WTC11 (cell line): ENCODE results near the gene ANKRD23. TPM values are rescaled to one million over a fixed set of nuclear protein-coding genes. Genes with fewer than 3 reads are reported as not detected.

Experiments used
- ATAC-seq: fragments of 200-7000 bp; cut with Tn5 transposase; 2 replicates; pipeline ENCODE4 v1.10.0; 2021; ENCODE audit warnings: mild to moderate bottlenecking, moderate library complexity
- CTCF ChIA-PET: fragments of 300-600 bp; sonication (Branson Sonifier 250); formaldehyde crosslinking; loops from one replicate; lab custom pipeline; 2021; ENCODE audit warnings: antibody characterized with exemption; lab: Charles Lee
- POLR2A ChIA-PET: fragments of 350-600 bp; sonication (Branson Sonifier 250); formaldehyde crosslinking; loops from one replicate; lab custom pipeline; 2021; ENCODE audit warnings: antibody characterized with exemption; lab: Charles Lee
- DNase-seq: peaks from one replicate; pipeline ENCODE4 v3.0.0; 2021; ENCODE audit warnings: low spot score
- H3K27ac Mint-ChIP-seq: 2 replicates; pipeline ENCODE4 v1.8.0; 2021; ENCODE audit warnings: mixed read lengths
- H3K27me3 Mint-ChIP-seq: 2 replicates; pipeline ENCODE4 v1.8.0; 2021; ENCODE audit warnings: low read depth, mild to moderate bottlenecking, moderate library complexity, mixed read lengths
- H3K36me3 Mint-ChIP-seq: 2 replicates; pipeline ENCODE4 v1.8.0; 2021; ENCODE audit warnings: mixed read lengths
- H3K4me1 Mint-ChIP-seq: 2 replicates; pipeline ENCODE4 v1.8.0; 2022; ENCODE audit warnings: mixed read lengths
- H3K4me3 Mint-ChIP-seq: 2 replicates; pipeline ENCODE4 v1.8.0; 2021; ENCODE audit warnings: mild to moderate bottlenecking, moderate library complexity, mixed read lengths
- H3K9me3 Mint-ChIP-seq: 2 replicates; pipeline ENCODE4 v1.8.0; 2021; ENCODE audit warnings: mixed read lengths
- ATF3 ChIP-seq: sonication (generic); formaldehyde crosslinking; conservative IDR thresholded peaks from 2 replicates; pipeline ENCODE4 v1.8.1; 2022; ENCODE audit warnings: mild to moderate bottlenecking, missing genetic modification reagents
- CTCF ChIP-seq: fragments of 200-600 bp; IDR thresholded peaks from 2 replicates; pipeline ENCODE4 v1.8.0; 2022; ENCODE audit warnings: antibody characterized with exemption
- EMX1 ChIP-seq: fragments of 250-450 bp; sonication (Bioruptor Pico); IDR thresholded peaks from 2 replicates; pipeline ENCODE4 v1.8.0; 2021; ENCODE audit warnings: mild to moderate bottlenecking
- ESRRA ChIP-seq: sonication (generic); formaldehyde crosslinking; IDR thresholded peaks from 2 replicates; pipeline ENCODE4 v1.8.1; 2022; ENCODE audit warnings: mild to moderate bottlenecking, missing genetic modification reagents, borderline replicate concordance
- FOXJ3 ChIP-seq: sonication (generic); formaldehyde crosslinking; IDR thresholded peaks from 2 replicates; pipeline ENCODE4 v1.9.0; 2021; ENCODE audit warnings: missing genetic modification reagents, mild to moderate bottlenecking, borderline replicate concordance
- FOXK1 ChIP-seq: sonication (generic); formaldehyde crosslinking; IDR thresholded peaks from 2 replicates; pipeline ENCODE4 v1.8.0; 2022; ENCODE audit warnings: mild to moderate bottlenecking, moderate library complexity, missing genetic modification reagents
- FOXP1 ChIP-seq: sonication (generic); formaldehyde crosslinking; IDR thresholded peaks from 2 replicates; pipeline ENCODE4 v1.8.0; 2022; ENCODE audit warnings: missing genetic modification reagents, mild to moderate bottlenecking, moderate library complexity, borderline replicate concordance
- GTF2I ChIP-seq: fragments of 250-450 bp; sonication (Bioruptor Pico); conservative IDR thresholded peaks from 2 replicates; pipeline ENCODE4 v1.4.0; 2021; ENCODE audit warnings: mild to moderate bottlenecking
- IRF1 ChIP-seq: sonication (generic); formaldehyde crosslinking; IDR thresholded peaks from 2 replicates; pipeline ENCODE4 v1.8.0; 2023; ENCODE audit warnings: missing genetic modification reagents
- IRF2 ChIP-seq: sonication (generic); formaldehyde crosslinking; IDR thresholded peaks from 2 replicates; pipeline ENCODE4 v1.8.0; 2022; ENCODE audit warnings: low read depth, missing genetic modification reagents, borderline replicate concordance
- JAZF1 ChIP-seq: fragments of 250-450 bp; sonication (Bioruptor Pico); IDR thresholded peaks from 2 replicates; pipeline ENCODE4 v1.9.0; 2021; ENCODE audit warnings: moderate library complexity, mild to moderate bottlenecking, inconsistent platforms
- MXD4 ChIP-seq: fragments of 250-450 bp; sonication (Bioruptor Pico); IDR thresholded peaks from 2 replicates; pipeline ENCODE4 v1.8.0; 2021; ENCODE audit warnings: mild to moderate bottlenecking, moderate library complexity, borderline replicate concordance
- NR2C2 ChIP-seq: sonication (generic); formaldehyde crosslinking; IDR thresholded peaks from 2 replicates; pipeline ENCODE4 v1.8.0; 2022; ENCODE audit warnings: mild to moderate bottlenecking, missing genetic modification reagents
- PREB ChIP-seq: sonication (generic); formaldehyde crosslinking; IDR thresholded peaks from 2 replicates; pipeline ENCODE4 v1.8.1; 2022; ENCODE audit warnings: mild to moderate bottlenecking, missing genetic modification reagents, moderate library complexity, borderline replicate concordance
- PRRX2 ChIP-seq: fragments of 250-450 bp; sonication (Bioruptor Pico); IDR thresholded peaks from 2 replicates; pipeline ENCODE4 v1.8.0; 2021; ENCODE audit warnings: mild to moderate bottlenecking
- SMAD3 ChIP-seq: sonication (generic); formaldehyde crosslinking; IDR thresholded peaks from 2 replicates; pipeline ENCODE4 v1.8.0; 2022; ENCODE audit warnings: missing genetic modification reagents, mild to moderate bottlenecking, borderline replicate concordance
- SMAD4 ChIP-seq: sonication (generic); formaldehyde crosslinking; IDR thresholded peaks from 2 replicates; pipeline ENCODE4 v1.8.0; 2022; ENCODE audit warnings: mild to moderate bottlenecking, missing genetic modification reagents
- SOX15 ChIP-seq: fragments of 250-450 bp; sonication (Bioruptor Pico); IDR thresholded peaks from 2 replicates; pipeline ENCODE4 v1.9.0; 2021; ENCODE audit warnings: mild to moderate bottlenecking
- STAT6 ChIP-seq: sonication (generic); formaldehyde crosslinking; conservative IDR thresholded peaks from 2 replicates; pipeline ENCODE4 v1.8.1; 2023; ENCODE audit warnings: mild to moderate bottlenecking, low read depth, missing genetic modification reagents, moderate library complexity
- ZBTB21 ChIP-seq: sonication (generic); formaldehyde crosslinking; IDR thresholded peaks from 2 replicates; pipeline ENCODE4 v1.8.1; 2023; ENCODE audit warnings: mild to moderate bottlenecking, missing genetic modification reagents, borderline replicate concordance
- ZMAT4 ChIP-seq: fragments of 250-450 bp; sonication (Bioruptor Pico); IDR thresholded peaks from 2 replicates; pipeline ENCODE4 v1.9.0; 2021; ENCODE audit warnings: mild to moderate bottlenecking
- ZNF317 ChIP-seq: sonication (generic); formaldehyde crosslinking; IDR thresholded peaks from 2 replicates; pipeline ENCODE4 v1.8.1; 2023; ENCODE audit warnings: low read depth, mild to moderate bottlenecking, moderate library complexity, missing genetic modification reagents, borderline replicate concordance
- ZNF396 ChIP-seq: fragments of 250-450 bp; sonication (Bioruptor Pico); IDR thresholded peaks from 2 replicates; pipeline ENCODE4 v1.8.0; 2021; ENCODE audit warnings: mild to moderate bottlenecking, moderate library complexity, borderline replicate concordance
- ZNF532 ChIP-seq: fragments of 250-450 bp; sonication (Bioruptor Pico); IDR thresholded peaks from 2 replicates; pipeline ENCODE4 v1.9.0; 2021; ENCODE audit warnings: mild to moderate bottlenecking, borderline replicate concordance
- total RNA-seq: library from RNA; stranded (reverse); gene quantifications from 3 replicates; pipeline ENCODE4 v1.2.3, GENCODE V29; 2021

Gene ANKRD23
- total RNA-seq, 1 experiment from 2014 or later = 3.2 TPM

- ATAC-seq (peak; percentile 61), DNase-seq (peak; percentile 74)
- H3K36me3 Mint-ChIP-seq = peaks cover 14% of the 10 kb centered on the region
- H3K27me3 Mint-ChIP-seq = 0 out of 2 replicates have a peak, but pooled peaks cover 4% of the 10 kb centered on the region
- H3K4me3 Mint-ChIP-seq = peak overlapping the region; percentile 82
- H3K9me3 Mint-ChIP-seq = no peaks in the 10 kb centered on the region
- ChIA-PET CTCF (interaction anchor here (0.5 to 3.6 kb wide), 32 partner anchors 9 to 315 kb away, joined by 3 to 63 read pairs (median 4); partner anchors contain the start of genes ANKRD39, CNNM3 and FAHD2B), POLR2A (interaction anchor here (0.6 to 2.0 kb wide), 8 partner anchors 8 to 53 kb away, joined by 3 to 20 read pairs (median 4); partner anchors contain the start of genes ANKRD39 and CNNM3)
- H3K4me1 Mint-ChIP-seq = peaks cover 37% of the 10 kb centered on the region
- no peak overlapping the region for H3K27ac Mint-ChIP-seq
- no peak for TF ChIP-seq ATF3 (CRISPR knock-in tag)
- TF ChIP-seq ZNF396 (CRISPR knock-in tag) = no peak
- no peak for TF ChIP-seq SOX15 (CRISPR knock-in tag)
- no peak for TF ChIP-seq SMAD3 (CRISPR knock-in tag)
- TF ChIP-seq ZNF532 (CRISPR knock-in tag) = no peak
- no peak for TF ChIP-seq PREB
- no peak for TF ChIP-seq MXD4
- TF ChIP-seq SMAD4 (CRISPR knock-in tag) = no peak
- TF ChIP-seq ZMAT4 (CRISPR knock-in tag) = no peak
- no peak for TF ChIP-seq NR2C2
- TF ChIP-seq FOXP1 (CRISPR knock-in tag) = peak; percentile 37; the same call in 1 of the 2 replicates
- no peak for TF ChIP-seq IRF1
- TF ChIP-seq CTCF = peak; percentile 45; the same call in 1 of the 2 replicates
- TF ChIP-seq JAZF1 (CRISPR knock-in tag) = no peak
- TF ChIP-seq ZNF317 = no peak
- no peak for TF ChIP-seq PRRX2
- no peak for TF ChIP-seq FOXJ3 (CRISPR knock-in tag)
- no peak for TF ChIP-seq ZBTB21 (CRISPR knock-in tag)
- TF ChIP-seq EMX1 (CRISPR knock-in tag) = no peak
- TF ChIP-seq FOXK1 = peak; percentile 46; the same call in 1 of the 2 replicates
- TF ChIP-seq STAT6 (CRISPR knock-in tag) = no peak
- TF ChIP-seq ESRRA (CRISPR knock-in tag) = no peak
- no peak for TF ChIP-seq GTF2I
- TF ChIP-seq IRF2 (CRISPR knock-in tag) = no peak
Observed at GRCh38 chr2:96868555-96869280, 24.9 kb upstream of the ANKRD23 start.
